ENCODE measurements around the gene SPRY1. TPM values are rescaled to one million over a fixed set of nuclear protein-coding genes. Genes with fewer than 3 reads are reported as not detected.

SPRY1 gene
- total RNA-seq, 2 donors from 2014 or later, result 22.8 to 34.3 TPM

DNA sequence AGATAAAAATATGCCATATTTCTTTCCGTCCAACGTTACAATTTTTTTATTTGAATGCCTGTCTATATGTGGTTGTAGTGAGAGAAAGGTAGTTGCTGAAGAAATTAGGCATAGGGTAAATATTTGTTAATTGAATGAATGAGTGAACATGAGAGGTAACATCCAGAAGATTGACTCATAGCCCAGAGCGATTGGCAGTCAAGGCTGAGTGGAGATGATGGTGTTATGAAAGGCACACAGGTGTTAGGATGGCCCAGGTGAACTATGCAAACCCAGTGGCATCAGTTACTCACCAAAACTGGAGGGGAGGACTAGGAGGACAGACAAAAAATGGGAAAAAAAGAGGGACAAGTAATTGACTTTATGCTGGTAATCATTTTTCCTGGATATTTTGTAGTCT is 31.7 kb upstream of the SPRY1 start:
- H3K9me3 Mint-ChIP-seq, result no peaks in the 10 kb centered on the region
- H3K27ac Mint-ChIP-seq, result no peak overlapping the region
- no peak for DNase-seq (ENCODE audit: low spot score in 2 of 2)
- ATAC-seq, result no peak
- H3K36me3 Mint-ChIP-seq, result no peaks in the 10 kb centered on the region

DNA sequence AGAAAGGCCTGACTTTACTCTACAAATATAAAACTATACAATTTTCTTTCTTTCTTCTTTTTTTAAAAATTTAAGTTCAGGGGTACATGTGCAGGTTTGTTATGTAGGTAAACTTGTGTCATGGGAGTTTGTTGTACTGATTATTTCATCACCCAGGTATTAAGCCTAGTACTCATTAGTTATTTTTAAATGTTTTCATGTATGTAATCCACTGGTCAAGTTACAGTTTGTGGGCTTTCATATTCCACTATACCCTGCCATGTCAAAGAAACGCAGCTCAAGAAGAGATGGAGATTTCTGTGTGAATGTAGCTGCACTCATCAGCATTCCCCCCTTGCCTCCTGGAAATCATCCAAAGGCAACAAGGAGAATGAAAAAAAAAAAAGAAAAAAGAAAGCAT is 31.2 kb upstream of the SPRY1 start:
- H3K9me3 Mint-ChIP-seq, result no peaks in the 10 kb centered on the region
- H3K27ac Mint-ChIP-seq, result no peak overlapping the region
- ATAC-seq (no peak), DNase-seq (ENCODE audit: low spot score in 2 of 2) (no peak)
- no peaks in the 10 kb centered on the region for H3K36me3 Mint-ChIP-seq

DNA sequence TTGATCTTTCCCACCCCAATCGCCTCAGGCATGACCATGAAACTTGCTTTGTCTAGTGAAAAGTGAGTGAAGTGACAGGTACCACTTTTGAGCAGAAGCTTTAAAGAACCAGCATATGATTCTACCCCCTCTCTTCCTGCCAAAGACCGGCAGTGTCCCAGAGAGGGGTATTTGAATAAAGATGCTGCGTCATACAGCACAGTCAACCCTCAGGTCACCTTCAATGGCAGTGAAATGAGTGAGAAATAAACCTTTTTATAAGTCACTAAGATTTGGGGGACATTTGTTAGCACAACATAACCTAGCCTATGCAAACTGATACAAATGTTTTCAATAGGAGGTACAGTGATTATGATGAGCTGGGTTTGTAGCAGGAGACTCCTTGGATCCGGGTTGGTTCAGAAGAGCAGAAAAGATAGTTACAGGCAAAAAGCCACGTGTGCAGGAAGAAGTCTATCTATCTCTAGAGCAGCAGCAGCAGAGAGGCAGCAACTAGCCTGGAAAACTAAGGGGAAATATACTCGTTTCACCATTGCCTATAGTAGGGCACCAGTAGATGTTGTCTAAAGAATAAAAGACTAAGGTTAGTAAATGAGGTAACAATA is 30.3 kb upstream of the SPRY1 start:
- DNase-seq (ENCODE audit: low spot score in 2 of 2), result no peak
- Mint-ChIP-seq H3K9me3 (no peaks in the 10 kb centered on the region), H3K27ac (no peak overlapping the region), H3K36me3 (no peaks in the 10 kb centered on the region)
- ATAC-seq, result no peak

DNA sequence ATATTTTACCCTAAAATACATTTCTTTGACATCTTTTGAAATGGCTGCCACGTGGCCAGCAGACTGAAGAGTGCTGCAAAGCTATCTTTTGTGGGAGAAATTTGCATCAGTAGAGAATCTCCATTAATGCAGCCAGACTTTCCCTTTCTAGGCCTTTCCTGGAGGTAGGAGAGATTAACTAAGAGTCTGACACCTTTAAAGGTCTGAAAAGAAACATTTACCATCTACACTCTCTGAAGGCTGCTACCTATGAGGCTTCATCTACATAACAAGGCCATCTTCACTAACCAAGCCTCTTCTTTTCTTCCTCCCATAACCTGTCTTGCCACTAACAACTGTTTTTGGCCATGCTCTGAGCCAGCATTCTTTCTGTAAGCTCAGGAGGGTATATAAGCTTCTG is 17.8 kb upstream of the SPRY1 start:
- Mint-ChIP-seq H3K9me3 (peaks cover 0 to 2% of the 10 kb centered on the region in 2 donors), H3K27ac (no peak overlapping the region), H3K36me3 (peaks cover 0 to under 1% of the 10 kb centered on the region in 2 donors)
- no peak for DNase-seq (ENCODE audit: low spot score in 2 of 2)
- no peak for ATAC-seq

DNA sequence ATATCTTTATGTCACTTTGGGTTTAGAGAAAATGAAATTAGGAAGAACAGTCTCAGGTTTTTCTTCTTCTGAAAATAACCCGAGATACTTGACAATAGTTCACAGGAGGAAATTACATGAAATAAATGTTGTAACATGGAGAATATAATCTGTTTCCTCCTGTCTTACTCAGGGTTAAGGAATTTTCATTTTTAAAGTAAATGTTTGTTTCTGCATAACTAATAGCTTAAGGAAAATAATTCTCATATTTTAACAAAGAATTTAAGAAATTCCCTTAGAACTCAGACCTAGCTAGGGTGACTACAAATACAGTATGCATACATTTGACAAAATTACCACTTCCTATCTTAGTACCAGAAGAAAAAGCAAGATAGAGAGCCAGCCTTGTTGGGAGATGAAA is 17.2 kb upstream of the SPRY1 start:
- Mint-ChIP-seq H3K36me3 (no peaks in the 10 kb centered on the region), H3K9me3 (no peaks in the 10 kb centered on the region), H3K27ac (no peak overlapping the region)
- DNase-seq (ENCODE audit: low spot score in 2 of 2) (no peak), ATAC-seq (no peak)

DNA sequence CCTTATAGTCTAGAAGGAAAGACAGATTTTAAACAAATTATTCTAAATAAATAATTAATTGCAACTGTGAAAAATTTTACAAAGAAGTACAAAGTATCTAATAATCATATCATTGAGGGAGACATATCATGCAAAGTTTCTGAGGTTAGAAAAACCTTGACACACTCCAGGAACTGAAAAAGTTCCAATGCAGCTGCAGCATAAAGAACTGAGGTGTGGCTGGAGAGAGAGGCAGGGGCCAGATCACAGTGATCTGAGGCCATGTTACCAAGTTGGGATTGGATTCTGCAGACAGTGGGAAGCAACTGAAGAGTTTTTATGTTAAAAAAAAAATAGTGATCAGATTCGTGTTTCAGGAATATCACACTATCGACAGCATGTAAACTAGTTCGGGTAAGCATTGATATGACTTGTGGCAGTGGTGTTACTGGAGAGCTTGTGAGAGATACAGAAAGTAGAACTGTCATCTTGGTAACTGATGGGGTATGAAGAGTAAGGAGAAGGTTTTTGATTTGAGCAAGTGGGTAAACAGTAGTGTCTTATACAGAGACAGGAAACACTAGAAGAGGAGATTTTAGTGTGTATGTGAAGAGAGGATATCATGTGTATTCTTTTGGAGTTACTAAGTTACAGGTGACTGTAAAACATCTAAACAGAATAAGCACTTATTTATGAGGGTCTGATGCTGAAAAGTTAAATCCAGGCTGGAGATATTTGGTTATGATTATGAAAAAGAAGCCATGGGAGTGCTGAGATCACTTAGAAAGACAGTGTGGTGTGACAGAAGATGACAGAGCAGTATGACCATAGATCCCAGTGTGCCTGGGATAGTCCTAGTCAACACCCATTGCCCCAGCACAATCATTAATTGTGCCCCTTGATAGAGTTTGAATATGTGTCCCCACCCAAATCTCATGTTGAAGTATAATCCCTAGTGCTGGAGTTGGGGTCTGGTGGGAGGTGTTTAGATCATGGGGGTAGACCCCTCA is 15.6 kb upstream of the SPRY1 start:
- Mint-ChIP-seq H3K27ac (no peak overlapping the region), H3K36me3 (no peaks in the 10 kb centered on the region), H3K9me3 (no peaks in the 10 kb centered on the region)
- DNase-seq (ENCODE audit: low spot score in 2 of 2), result no peak
- peak in 1 of 2 donors; percentile 88 for ATAC-seq

DNA sequence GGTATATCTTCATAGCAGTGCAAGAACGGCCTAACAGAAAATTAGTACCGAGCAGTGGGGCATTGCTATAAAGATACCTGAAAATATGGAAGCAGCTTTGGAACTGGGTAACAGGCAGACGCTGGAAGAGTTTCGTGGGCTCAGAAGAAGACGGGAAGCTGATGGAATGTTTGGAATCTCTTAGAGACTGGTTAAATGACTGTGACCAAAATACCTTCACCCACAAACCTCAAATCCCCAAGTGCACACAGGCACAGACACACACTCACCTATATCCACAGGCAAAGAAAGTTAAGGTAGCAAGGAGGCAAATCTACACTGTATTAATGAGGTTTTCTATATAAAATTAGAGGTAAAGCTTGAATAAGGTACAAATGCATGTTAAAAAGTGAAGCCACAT is 14.6 kb upstream of the SPRY1 start:
- Mint-ChIP-seq H3K36me3 (no peaks in the 10 kb centered on the region), H3K27ac (no peak overlapping the region), H3K9me3 (no peaks in the 10 kb centered on the region)
- ATAC-seq (no peak), DNase-seq (ENCODE audit: low spot score in 2 of 2) (no peak)

DNA sequence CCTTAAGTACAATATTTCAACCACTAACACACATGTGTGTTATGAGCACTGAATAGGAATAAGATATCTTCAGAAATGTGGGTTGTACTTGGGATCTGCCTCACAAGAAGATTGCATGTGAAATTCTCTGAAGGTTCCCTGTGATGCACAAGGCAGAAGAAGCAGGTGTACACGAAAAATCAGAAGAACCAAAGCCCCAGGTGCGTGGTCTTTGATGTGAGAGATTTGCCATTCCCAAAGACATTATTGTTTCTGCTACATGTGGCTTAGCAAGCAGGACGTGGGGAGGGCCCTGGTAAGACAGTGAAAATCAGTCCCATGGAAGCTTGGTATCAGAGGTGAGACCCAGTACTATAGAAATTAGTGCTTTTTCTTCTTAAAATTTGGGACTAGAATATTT is 13.0 kb upstream of the SPRY1 start:
- Mint-ChIP-seq H3K9me3 (no peaks in the 10 kb centered on the region), H3K36me3 (no peaks in the 10 kb centered on the region), H3K27ac (no peak overlapping the region)
- no peak for ATAC-seq
- no peak for DNase-seq (ENCODE audit: low spot score in 2 of 2)

DNA sequence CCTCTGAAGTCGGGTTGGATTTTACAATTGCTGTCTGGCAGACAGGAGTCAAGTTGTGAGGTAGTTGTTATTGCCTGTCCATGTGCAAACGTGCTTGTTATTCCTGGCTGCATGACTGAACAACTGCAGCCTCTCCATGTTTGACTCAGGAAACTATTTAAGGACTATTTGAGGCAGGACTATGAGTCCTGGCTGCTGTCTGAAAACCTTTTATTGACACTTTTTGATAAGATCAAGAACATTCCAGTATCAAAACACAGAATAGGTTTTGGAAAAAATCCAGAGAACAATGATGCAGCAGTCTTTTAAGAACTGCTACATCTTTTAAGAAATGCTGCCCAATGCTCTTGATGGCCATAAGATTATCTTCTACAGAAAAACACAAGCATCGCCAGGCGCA is 10.0 kb upstream of the SPRY1 start:
- no peaks in the 10 kb centered on the region for H3K9me3 Mint-ChIP-seq
- ATAC-seq (no peak), DNase-seq (ENCODE audit: low spot score in 2 of 2) (no peak)
- H3K36me3 Mint-ChIP-seq, result no peaks in the 10 kb centered on the region
- no peak overlapping the region for H3K27ac Mint-ChIP-seq

DNA sequence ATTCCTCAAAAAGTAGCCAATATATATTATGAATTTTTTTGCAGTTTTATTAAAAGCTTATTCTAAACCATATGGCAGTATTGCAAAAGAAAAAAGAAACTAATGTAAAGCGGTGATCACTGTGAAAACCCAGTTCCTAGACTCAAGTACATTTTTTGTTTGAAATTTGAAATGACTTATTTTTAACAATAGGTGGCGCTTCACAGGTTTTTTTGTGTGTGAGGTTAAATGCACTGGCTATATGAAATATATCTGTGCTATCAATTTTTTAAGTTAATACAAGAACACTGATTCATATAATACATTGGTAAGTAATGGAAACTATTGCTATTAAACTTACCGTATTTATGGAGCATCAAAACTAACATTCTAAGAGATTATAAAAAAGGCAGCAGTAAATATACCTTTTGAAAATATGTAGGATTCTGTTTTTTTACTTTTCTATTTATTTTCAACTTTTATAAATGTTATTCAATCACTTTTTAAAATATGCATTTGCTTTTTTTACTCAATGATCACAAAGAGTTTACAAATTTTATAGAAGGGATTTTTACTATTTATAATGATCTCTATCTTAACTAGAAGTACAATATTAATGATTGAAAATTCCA is 5.6 kb upstream of the SPRY1 start:
- no peak overlapping the region for H3K27ac Mint-ChIP-seq
- no peaks in the 10 kb centered on the region for H3K36me3 Mint-ChIP-seq
- ATAC-seq (no peak), DNase-seq (ENCODE audit: low spot score in 2 of 2) (no peak)
- H3K9me3 Mint-ChIP-seq, result no peaks in the 10 kb centered on the region

DNA sequence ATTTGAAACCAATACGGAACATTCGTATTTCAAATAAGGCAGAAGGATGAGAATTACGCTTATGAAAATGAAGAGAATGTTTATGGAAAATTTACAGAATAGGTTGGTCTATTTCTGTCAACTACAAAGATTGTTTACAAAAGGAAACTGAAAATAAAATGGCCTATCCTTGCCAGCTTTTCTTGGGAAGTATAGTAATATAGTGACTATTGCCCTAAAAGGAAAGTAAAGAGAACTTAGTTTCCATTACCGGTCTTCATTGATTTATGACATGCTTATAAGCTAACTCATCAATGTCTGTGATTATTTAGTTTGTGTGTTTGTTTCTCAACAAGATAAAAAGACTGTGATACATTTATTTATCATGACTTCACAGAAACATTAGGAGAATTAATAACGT is 2.9 kb upstream of the SPRY1 start:
- ATAC-seq (no peak), DNase-seq (ENCODE audit: low spot score in 2 of 2) (no peak)
- Mint-ChIP-seq H3K27ac (no peak overlapping the region), H3K36me3 (peaks cover 0 to 14% of the 10 kb centered on the region in 2 donors), H3K9me3 (no peaks in the 10 kb centered on the region)

DNA sequence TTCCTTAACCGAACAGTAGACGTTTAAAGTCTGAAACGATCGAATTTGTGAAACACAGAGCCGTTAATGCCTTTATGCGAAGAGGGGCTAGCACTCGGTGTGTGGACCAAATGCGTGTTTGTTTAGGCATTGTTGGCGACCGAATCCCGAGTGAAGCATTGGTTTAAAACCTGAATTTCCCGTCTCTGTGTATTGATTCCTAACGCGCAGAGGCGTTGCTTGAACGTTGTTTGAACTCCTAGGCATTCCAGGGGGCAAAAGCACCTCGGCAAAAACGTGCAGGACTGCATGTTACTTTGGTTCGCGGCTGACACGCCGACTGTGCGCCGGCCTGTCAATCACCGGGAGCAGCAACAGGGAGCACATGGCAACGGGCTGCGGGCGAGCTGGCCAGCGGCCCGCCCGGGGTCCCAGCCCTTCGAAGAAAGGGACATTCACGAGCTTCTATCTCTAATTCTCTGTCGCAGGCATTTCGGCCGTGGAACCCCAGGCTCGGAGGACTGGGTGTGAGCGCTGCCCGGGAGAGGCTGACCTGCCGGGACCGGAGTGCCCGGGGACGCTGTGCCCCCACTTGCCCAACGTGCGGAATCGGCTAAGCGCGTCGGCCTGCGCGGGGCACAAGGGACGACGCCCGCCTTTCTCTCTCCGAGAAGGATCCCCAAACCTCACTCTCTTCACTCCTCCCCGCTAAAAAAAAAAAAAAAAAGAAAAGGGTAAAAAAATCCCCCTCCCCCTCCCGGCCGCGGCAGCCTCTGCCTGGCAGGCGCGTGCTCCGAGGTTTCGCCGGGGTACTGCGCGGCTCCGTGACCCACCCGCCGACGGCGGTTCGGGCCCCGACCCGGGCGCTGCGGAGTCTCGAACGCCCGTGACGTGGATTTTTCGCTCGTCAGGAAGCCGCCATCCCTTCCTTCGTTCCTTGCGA is 810 bp downstream of the SPRY1 start:
- peak; percentile 6 to 30 for ATAC-seq
- no peaks in the 10 kb centered on the region for H3K9me3 Mint-ChIP-seq
- peaks cover 24 to 42% of the 10 kb centered on the region in 2 donors for H3K36me3 Mint-ChIP-seq
- peak; percentile 46 to 67 for DNase-seq (ENCODE audit: low spot score in 2 of 2)
- H3K27ac Mint-ChIP-seq, result peak overlapping the region; percentile 36 to 86

DNA sequence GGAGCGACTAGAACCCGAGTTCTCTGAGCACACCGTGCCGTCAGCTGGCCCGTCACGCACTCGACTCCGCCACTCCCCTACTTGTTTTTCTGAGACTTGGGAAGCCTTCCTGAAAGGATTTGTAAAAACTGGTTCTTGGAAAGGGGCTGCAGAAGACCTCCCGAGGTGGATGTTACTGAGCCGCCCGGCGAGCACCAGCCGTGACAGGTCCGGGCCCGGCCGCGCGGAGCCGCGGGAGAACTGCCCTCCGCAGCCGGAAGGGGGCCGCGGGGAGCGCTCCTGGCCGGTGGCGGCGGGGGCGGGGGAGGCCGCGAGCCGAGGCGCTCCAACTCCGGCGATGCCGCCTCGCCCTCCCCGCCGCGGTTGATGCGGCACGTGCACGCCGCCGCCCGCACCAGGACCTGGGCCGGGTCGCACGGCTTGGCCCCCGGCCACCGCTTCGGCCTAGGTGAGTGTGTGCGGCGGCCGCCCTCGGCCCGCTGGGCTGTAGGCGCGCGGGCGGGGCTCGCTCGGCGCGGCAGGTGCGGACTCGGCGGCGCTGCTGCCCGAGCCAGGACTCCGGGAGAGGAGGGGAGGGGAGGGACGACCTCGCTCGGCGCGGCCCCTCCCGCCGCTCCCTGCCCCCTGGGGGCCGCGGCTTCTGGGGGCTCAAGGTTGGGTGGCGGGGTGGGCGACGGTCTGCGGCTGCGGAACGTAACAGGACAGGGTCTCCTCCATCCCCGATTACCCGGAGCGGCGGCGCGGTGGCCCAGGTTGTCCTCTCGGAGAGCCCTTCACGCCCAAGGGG is 1.7 kb downstream of the SPRY1 start:
- Mint-ChIP-seq H3K9me3 (no peaks in the 10 kb centered on the region), H3K36me3 (peaks cover 32 to 51% of the 10 kb centered on the region in 2 donors), H3K27ac (peak overlapping the region; percentile 88 to 93)
- ATAC-seq (peak; percentile 60 to 69), DNase-seq (ENCODE audit: low spot score in 2 of 2) (peak; percentile 78)

DNA sequence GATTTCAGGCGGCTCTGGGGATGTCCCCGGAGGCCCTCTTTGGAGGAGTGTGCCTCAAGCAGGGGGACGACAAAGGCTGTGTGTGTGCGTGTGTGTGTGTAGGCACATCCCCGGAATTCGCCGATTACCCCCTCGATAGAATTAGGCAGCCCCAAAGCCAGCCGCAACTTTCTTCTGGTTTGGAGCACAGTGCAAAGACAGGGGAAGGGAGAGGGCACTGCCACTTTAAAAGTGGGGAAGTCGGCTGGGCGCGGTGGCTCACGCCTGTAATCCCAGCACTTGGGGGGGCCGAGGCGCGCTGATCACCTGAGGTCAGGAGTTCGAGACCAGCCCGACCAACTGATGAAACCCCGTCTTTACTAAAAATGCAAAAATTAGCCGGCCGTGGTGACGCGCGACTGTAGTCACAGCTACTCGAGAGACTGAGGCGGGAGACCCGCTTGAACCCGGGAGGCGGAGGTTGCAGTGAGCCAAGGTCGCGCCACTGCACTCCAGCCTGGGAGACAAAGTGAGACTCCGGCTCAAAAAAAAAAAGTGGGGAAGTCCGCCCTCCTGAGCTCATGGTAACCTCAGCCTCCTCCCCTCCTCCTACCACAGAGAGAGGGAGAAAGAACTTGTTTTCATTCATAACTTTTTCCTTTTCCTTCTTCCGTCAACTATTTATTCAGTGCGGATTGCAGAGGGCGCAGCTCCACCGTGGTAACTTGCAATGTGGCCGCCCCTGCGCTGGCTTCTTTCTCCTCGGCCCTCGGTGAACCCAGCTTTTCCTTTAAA is 2.4 kb downstream of the SPRY1 start:
- ATAC-seq, result peak; percentile 58 to 74
- peak; percentile 49 to 80 for DNase-seq (ENCODE audit: low spot score in 2 of 2)
- H3K36me3 Mint-ChIP-seq, result peaks cover 33 to 51% of the 10 kb centered on the region in 2 donors
- H3K27ac Mint-ChIP-seq, result peak overlapping the region; percentile 88 to 93
- H3K9me3 Mint-ChIP-seq, result no peaks in the 10 kb centered on the region
